SK-N-SH (cell line): ENCODE measurements around the gene NDUFS8. TPM values are rescaled to one million over a fixed set of nuclear protein-coding genes. Genes with fewer than 3 reads are reported as not detected.

Source experiments
- CTCF ChIA-PET: fragments of 300-600, 350-600 bp; formaldehyde crosslinking; extraction: SDS; loops from one replicate; lab custom pipeline; 2021; lab: Yijun Ruan, JAX
- POLR2A ChIA-PET: fragments of 350-600 bp; sonication (Branson Sonifier 250); formaldehyde crosslinking; extraction: SDS; loops from one replicate; lab custom pipeline; 2020; ENCODE audit warnings: antibody characterized with exemption, inconsistent platforms; lab: Yijun Ruan, JAX
- DNase-seq: peaks from one replicate; pipeline ENCODE4 v3.0.0; 2012
- H2AFZ ChIP-seq: fragments of 200-600 bp; sonication (generic); 2 replicates; pipeline ENCODE4 v1.8.1; 2016; ENCODE audit warnings: antibody characterized with exemption, mild to moderate bottlenecking, low read depth
- H3F3A ChIP-seq: fragments of 200-600 bp; sonication (generic); replicated peaks from 2 replicates; pipeline ENCODE3; 2016; ENCODE audit warnings: antibody characterized with exemption, mild to moderate bottlenecking; ENCODE audit not compliant: insufficient read depth
- H3K27ac ChIP-seq, 2 experiments: fragments of 200-500 bp in 1 of 2; fragments of 200-600 bp in 1 of 2; sonication (Bioruptor generic) in 1 of 2; sonication (generic), shearing (Covaris generic) in 1 of 2; 2 replicates each; pipeline versions ENCODE4 v1.5.1 to v1.6.1; 2014 to 2016; ENCODE audit warnings: low read depth in 2 of 2, inconsistent platforms in 1 of 2, low read length in 1 of 2, mild to moderate bottlenecking in 1 of 2, mixed read lengths in 1 of 2
- H3K27me3 ChIP-seq: fragments of 200-600 bp; sonication (generic), shearing (Covaris generic); 2 replicates; pipeline ENCODE4 v1.6.1; 2016; ENCODE audit warnings: mixed run types; ENCODE audit not compliant: insufficient read depth
- H3K36me3 ChIP-seq, 2 experiments: fragments of 200-500 bp in 1 of 2; fragments of 200-600 bp in 1 of 2; sonication (Bioruptor generic) in 1 of 2; sonication (generic) in 1 of 2; replicated peaks in 1 of 2; 2 replicates each; pipeline versions ENCODE3 to v1.5.1; 2014 to 2016; ENCODE audit warnings: low read length in 1 of 2, mild to moderate bottlenecking in 1 of 2; ENCODE audit not compliant: insufficient read depth in 2 of 2, control insufficient read depth in 1 of 2
- H3K4me1 ChIP-seq, 2 experiments: fragments of 200-500 bp in 1 of 2; fragments of 200-600 bp in 1 of 2; sonication (Bioruptor generic) in 1 of 2; sonication (generic), shearing (Covaris generic) in 1 of 2; 2 replicates each; pipeline versions ENCODE4 v1.5.1 to v1.6.1; 2014 to 2016; ENCODE audit warnings: low read depth in 1 of 2, low read length in 1 of 2, mixed run types in 1 of 2; ENCODE audit not compliant: insufficient read depth in 2 of 2, control insufficient read depth in 1 of 2
- H3K4me2 ChIP-seq: fragments of 200-600 bp; sonication (generic), shearing (Covaris generic); 2 replicates; pipeline ENCODE4 v1.6.1; 2017; ENCODE audit warnings: mixed run types
- H3K4me3 ChIP-seq, 2 experiments: fragments of 200-500 bp in 1 of 2; fragments of 200-600 bp in 1 of 2; sonication (Bioruptor generic) in 1 of 2; sonication (generic), shearing (Covaris generic) in 1 of 2; 2 replicates each; pipeline versions ENCODE4 v1.5.1 to v1.8.1; 2014 to 2016; ENCODE audit warnings: low read depth in 2 of 2, inconsistent platforms in 1 of 2, low read length in 1 of 2, mild to moderate bottlenecking in 1 of 2, mixed read lengths in 1 of 2, moderate library complexity in 1 of 2
- H3K79me2 ChIP-seq: fragments of 200-600 bp; sonication (generic); 2 replicates; pipeline ENCODE4 v1.8.1; 2017; ENCODE audit warnings: mild to moderate bottlenecking; ENCODE audit not compliant: insufficient read depth
- H3K9ac ChIP-seq: fragments of 200-600 bp; sonication (generic); 2 replicates; pipeline ENCODE4 v1.6.1; 2017; ENCODE audit warnings: mixed run types
- H3K9me2 ChIP-seq: fragments of 200-600 bp; sonication (generic); 2 replicates; pipeline ENCODE4 v1.6.1; 2017; ENCODE audit warnings: mixed run types
- H3K9me3 ChIP-seq: fragments of 200-600 bp; sonication (generic); 2 replicates; pipeline ENCODE4 v1.6.1; 2017; ENCODE audit warnings: mixed run types, mild to moderate bottlenecking, moderate library complexity
- H4K20me1 ChIP-seq: fragments of 200-600 bp; sonication (generic); 2 replicates; pipeline ENCODE4 v1.6.1; 2017; ENCODE audit warnings: mild to moderate bottlenecking, mixed run types; ENCODE audit not compliant: insufficient read depth
- CHD2 ChIP-seq: fragments of 150-350 bp; IDR thresholded peaks from 2 replicates; pipeline ENCODE4 v1.6.1; 2018; ENCODE audit warnings: low read length; ENCODE audit not compliant: partially characterized antibody
- EZH2phosphoT487 ChIP-seq: fragments of 200-600 bp; sonication (generic); IDR thresholded peaks from 2 replicates; pipeline ENCODE4 v1.6.1; 2017; ENCODE audit warnings: low read depth, mixed run types, mild to moderate bottlenecking, antibody characterized with exemption, moderate library complexity, borderline replicate concordance
- FOXJ3 ChIP-seq: sonication (generic); formaldehyde crosslinking; IDR thresholded peaks from 2 replicates; pipeline ENCODE4 v1.5.1; 2020; ENCODE audit warnings: mild to moderate bottlenecking, missing genetic modification reagents
- PBX3 ChIP-seq: IDR thresholded peaks from 2 replicates; pipeline ENCODE4; 2012
- TCF12 ChIP-seq: IDR thresholded peaks from 2 replicates; pipeline ENCODE4 v1.4.0; 2012
- TEAD4 ChIP-seq: IDR thresholded peaks from 2 replicates; pipeline ENCODE4 v1.4.0; 2012; ENCODE audit warnings: mild to moderate bottlenecking, borderline replicate concordance; ENCODE audit not compliant: insufficient read depth
- WGBS: methylation state at CpG from one replicate; pipeline ENCODE4 v1.1.6; 2017; ENCODE audit warnings: low lambda C conversion rate; 5-methylcytosine and 5-hydroxymethylcytosine counted together
- polyA plus RNA-seq, 3 experiments: library from polyadenylated mRNA; depleted of rRNA; stranded (reverse); fragments of >200 nt; gene quantifications; 2 replicates each; pipeline ENCODE4 v1.2.3, GENCODE V29; 2012
- TF ChIP-seq, protein P1 (sequence below): IDR thresholded peaks from 2 replicates; pipeline ENCODE4 v1.6.1; 2012; ENCODE audit warnings: mild to moderate bottlenecking, low read depth, low read length, moderate library complexity
- TF ChIP-seq, protein P2 (sequence below): IDR thresholded peaks from 2 replicates; pipeline ENCODE4 v1.4.0; 2012; ENCODE audit warnings: low read depth, borderline replicate concordance
- TF ChIP-seq, protein P3 (sequence below): fragments of 150-350 bp; IDR thresholded peaks from 2 replicates; pipeline ENCODE4 v1.6.1; 2016; ENCODE audit warnings: mild to moderate bottlenecking, low read depth, low read length
- TF ChIP-seq, protein P4 (sequence below): fragments of 200-600 bp; sonication (generic); IDR thresholded peaks from 2 replicates; pipeline ENCODE4 v1.6.1; 2017; ENCODE audit warnings: antibody characterized with exemption, mild to moderate bottlenecking, moderate library complexity

Gene NDUFS8
- polyA plus RNA-seq, 1 of the 3 experiments (the other 2 are of a cell fraction) = 123 TPM

GRCh38 chr11:68044898-68045351 lies 14.4 kb downstream of the NDUFS8 start:
- H3K36me3 ChIP-seq = no peaks in the 10 kb centered on the region
- H3K27me3 ChIP-seq = no peaks in the 10 kb centered on the region
- no peaks in the 10 kb centered on the region for H3F3A ChIP-seq
- peak; percentile 31 for DNase-seq
- peaks cover 9 to 10% of the 10 kb centered on the region in 2 experiments; a peak in 2 of 4 replicates for H3K4me1 ChIP-seq
- no peaks in the 10 kb centered on the region for H3K9me3 ChIP-seq
- H3K79me2 ChIP-seq = no peaks in the 10 kb centered on the region
- H2AFZ ChIP-seq = no peak overlapping the region
- no peak overlapping the region for H3K9ac ChIP-seq
- no CpG with 5 or more reads among the region's 18 CpGs for WGBS
- ChIA-PET POLR2A (no interaction called here), CTCF (interaction anchor here (1.2 kb wide), 1 partner anchor 164 kb away, joined by 3 read pairs; no protein-coding TSS in a partner anchor)
- H3K4me3 ChIP-seq = no peak overlapping the region
- H3K27ac ChIP-seq = no peak overlapping the region
- no peaks in the 10 kb centered on the region for H4K20me1 ChIP-seq
- no peaks in the 10 kb centered on the region for H3K9me2 ChIP-seq
- no peak overlapping the region for H3K4me2 ChIP-seq
- TF ChIP-seq CHD2 = no peak
- TF ChIP-seq, protein P1, sequence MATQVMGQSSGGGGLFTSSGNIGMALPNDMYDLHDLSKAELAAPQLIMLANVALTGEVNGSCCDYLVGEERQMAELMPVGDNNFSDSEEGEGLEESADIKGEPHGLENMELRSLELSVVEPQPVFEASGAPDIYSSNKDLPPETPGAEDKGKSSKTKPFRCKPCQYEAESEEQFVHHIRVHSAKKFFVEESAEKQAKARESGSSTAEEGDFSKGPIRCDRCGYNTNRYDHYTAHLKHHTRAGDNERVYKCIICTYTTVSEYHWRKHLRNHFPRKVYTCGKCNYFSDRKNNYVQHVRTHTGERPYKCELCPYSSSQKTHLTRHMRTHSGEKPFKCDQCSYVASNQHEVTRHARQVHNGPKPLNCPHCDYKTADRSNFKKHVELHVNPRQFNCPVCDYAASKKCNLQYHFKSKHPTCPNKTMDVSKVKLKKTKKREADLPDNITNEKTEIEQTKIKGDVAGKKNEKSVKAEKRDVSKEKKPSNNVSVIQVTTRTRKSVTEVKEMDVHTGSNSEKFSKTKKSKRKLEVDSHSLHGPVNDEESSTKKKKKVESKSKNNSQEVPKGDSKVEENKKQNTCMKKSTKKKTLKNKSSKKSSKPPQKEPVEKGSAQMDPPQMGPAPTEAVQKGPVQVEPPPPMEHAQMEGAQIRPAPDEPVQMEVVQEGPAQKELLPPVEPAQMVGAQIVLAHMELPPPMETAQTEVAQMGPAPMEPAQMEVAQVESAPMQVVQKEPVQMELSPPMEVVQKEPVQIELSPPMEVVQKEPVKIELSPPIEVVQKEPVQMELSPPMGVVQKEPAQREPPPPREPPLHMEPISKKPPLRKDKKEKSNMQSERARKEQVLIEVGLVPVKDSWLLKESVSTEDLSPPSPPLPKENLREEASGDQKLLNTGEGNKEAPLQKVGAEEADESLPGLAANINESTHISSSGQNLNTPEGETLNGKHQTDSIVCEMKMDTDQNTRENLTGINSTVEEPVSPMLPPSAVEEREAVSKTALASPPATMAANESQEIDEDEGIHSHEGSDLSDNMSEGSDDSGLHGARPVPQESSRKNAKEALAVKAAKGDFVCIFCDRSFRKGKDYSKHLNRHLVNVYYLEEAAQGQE = no peak
- no peak for TF ChIP-seq EZH2phosphoT487
- TF ChIP-seq FOXJ3 = no peak
- TF ChIP-seq, protein P2, sequence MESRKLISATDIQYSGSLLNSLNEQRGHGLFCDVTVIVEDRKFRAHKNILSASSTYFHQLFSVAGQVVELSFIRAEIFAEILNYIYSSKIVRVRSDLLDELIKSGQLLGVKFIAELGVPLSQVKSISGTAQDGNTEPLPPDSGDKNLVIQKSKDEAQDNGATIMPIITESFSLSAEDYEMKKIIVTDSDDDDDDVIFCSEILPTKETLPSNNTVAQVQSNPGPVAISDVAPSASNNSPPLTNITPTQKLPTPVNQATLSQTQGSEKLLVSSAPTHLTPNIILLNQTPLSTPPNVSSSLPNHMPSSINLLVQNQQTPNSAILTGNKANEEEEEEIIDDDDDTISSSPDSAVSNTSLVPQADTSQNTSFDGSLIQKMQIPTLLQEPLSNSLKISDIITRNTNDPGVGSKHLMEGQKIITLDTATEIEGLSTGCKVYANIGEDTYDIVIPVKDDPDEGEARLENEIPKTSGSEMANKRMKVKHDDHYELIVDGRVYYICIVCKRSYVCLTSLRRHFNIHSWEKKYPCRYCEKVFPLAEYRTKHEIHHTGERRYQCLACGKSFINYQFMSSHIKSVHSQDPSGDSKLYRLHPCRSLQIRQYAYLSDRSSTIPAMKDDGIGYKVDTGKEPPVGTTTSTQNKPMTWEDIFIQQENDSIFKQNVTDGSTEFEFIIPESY = no peak
- TF ChIP-seq PBX3 = no peak
- no peak for TF ChIP-seq TEAD4
- no peak for TF ChIP-seq TCF12
- TF ChIP-seq, protein P3, sequence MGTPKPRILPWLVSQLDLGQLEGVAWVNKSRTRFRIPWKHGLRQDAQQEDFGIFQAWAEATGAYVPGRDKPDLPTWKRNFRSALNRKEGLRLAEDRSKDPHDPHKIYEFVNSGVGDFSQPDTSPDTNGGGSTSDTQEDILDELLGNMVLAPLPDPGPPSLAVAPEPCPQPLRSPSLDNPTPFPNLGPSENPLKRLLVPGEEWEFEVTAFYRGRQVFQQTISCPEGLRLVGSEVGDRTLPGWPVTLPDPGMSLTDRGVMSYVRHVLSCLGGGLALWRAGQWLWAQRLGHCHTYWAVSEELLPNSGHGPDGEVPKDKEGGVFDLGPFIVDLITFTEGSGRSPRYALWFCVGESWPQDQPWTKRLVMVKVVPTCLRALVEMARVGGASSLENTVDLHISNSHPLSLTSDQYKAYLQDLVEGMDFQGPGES = no peak
- TF ChIP-seq, protein P4, sequence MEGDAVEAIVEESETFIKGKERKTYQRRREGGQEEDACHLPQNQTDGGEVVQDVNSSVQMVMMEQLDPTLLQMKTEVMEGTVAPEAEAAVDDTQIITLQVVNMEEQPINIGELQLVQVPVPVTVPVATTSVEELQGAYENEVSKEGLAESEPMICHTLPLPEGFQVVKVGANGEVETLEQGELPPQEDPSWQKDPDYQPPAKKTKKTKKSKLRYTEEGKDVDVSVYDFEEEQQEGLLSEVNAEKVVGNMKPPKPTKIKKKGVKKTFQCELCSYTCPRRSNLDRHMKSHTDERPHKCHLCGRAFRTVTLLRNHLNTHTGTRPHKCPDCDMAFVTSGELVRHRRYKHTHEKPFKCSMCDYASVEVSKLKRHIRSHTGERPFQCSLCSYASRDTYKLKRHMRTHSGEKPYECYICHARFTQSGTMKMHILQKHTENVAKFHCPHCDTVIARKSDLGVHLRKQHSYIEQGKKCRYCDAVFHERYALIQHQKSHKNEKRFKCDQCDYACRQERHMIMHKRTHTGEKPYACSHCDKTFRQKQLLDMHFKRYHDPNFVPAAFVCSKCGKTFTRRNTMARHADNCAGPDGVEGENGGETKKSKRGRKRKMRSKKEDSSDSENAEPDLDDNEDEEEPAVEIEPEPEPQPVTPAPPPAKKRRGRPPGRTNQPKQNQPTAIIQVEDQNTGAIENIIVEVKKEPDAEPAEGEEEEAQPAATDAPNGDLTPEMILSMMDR = no peak
